ENCODE data around the gene ATF1. TPM values are rescaled to one million over a fixed set of nuclear protein-coding genes. Genes with fewer than 3 reads are reported as not detected.

Gene ATF1
- total RNA-seq, 4 donors from 2014 or later, result 10.0 to 19.4 (median 16.5) TPM

DNA sequence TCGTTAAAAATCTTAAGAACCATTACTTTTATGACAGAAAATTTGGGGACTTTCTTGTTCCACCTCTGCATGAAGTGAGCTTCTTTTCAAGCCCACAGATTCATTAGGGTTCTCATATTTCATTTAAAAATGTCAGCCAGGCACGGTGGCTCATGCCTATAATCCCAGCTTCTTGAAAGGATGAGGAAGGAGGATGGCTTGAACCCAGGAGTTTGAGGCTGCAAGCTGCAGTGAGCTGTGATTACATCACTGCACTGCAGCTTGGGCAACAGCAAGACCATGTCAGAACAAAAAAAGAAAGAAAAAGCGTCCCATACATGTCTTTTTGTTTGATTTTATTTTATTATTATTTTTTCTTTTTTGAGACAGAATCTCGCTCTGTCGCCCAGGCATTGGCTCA is 43.4 kb upstream of the ATF1 start:
- Histone ChIP-seq H3K36me3 (peaks cover 0 to 77% (median 32%) of the 10 kb centered on the region in 4 donors), H3K27me3 (no peaks in the 10 kb centered on the region), H3K4me1 (no peaks in the 10 kb centered on the region), H3K9me3 (no peaks in the 10 kb centered on the region), H3K27ac (no peak overlapping the region), H3K4me3 (no peak overlapping the region)
- TF ChIP-seq EP300 (IDR thresholded peaks at IDR 0.05; ENCODE audit: low read depth) (no peak), POLR2A (IDR thresholded peaks at IDR 0.05) (no peak), POLR2AphosphoS5 (IDR thresholded peaks at IDR 0.05) (no peak)
- TF ChIP-seq, protein P1, sequence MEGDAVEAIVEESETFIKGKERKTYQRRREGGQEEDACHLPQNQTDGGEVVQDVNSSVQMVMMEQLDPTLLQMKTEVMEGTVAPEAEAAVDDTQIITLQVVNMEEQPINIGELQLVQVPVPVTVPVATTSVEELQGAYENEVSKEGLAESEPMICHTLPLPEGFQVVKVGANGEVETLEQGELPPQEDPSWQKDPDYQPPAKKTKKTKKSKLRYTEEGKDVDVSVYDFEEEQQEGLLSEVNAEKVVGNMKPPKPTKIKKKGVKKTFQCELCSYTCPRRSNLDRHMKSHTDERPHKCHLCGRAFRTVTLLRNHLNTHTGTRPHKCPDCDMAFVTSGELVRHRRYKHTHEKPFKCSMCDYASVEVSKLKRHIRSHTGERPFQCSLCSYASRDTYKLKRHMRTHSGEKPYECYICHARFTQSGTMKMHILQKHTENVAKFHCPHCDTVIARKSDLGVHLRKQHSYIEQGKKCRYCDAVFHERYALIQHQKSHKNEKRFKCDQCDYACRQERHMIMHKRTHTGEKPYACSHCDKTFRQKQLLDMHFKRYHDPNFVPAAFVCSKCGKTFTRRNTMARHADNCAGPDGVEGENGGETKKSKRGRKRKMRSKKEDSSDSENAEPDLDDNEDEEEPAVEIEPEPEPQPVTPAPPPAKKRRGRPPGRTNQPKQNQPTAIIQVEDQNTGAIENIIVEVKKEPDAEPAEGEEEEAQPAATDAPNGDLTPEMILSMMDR (IDR thresholded peaks at IDR 0.05), result no peak
- DNase-seq, result no peak
- intact Hi-C loops (cut with DNase I; ENCODE audit: low total_unique reads), result no loop called here
- WGBS, 2 donors (ENCODE audit: low coverage in 1 of 2), result 88 to 89% methylated on average over 5 of the region's 5 CpGs
- in situ Hi-C loops (cut with MboI; ENCODE audit: low pct_ligation_motif_present in 1 of 4, low pct_unique_long_range_greater_than_20kb in 1 of 4, low sequenced_read_pairs in 3 of 4), result loop anchor here in 1 of 4 donors (25.0 kb wide), 1 partner anchor 283 kb away; no protein-coding TSS in a partner anchor

DNA sequence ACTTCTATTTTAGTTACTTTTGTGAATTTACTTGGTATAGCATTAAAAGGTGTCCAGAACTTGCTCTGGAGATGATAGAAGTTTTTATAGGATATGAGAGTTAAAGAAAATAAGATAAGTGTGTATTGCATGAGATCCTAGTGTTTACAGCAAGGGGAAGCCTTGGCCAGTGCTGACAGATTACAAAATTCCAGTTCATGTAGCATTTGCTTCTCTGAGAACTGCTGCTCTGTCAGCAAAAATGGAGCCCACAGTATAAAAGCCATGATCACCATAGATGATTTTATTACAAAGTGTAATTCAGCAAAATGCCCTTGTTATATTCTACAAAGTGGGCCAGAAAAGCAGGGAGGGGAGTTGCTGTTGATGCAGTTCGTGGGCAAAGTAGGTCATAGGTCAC is 40.0 kb upstream of the ATF1 start:
- H3K27me3 ChIP-seq, result no peaks in the 10 kb centered on the region
- no peak overlapping the region for H3K27ac ChIP-seq
- 54 to 60% methylated on average over 1 of the region's 1 CpG for WGBS, 2 donors (ENCODE audit: low coverage in 1 of 2)
- H3K36me3 ChIP-seq, result peaks cover 0 to 79% (median 30%) of the 10 kb centered on the region in 4 donors
- intact Hi-C loops (cut with DNase I; ENCODE audit: low total_unique reads) (no loop called here), in situ Hi-C loops (cut with MboI; ENCODE audit: low pct_ligation_motif_present in 1 of 4, low pct_unique_long_range_greater_than_20kb in 1 of 4, low sequenced_read_pairs in 3 of 4) (loop anchor here in 1 of 4 donors (25.0 kb wide), 1 partner anchor 287 kb away; no protein-coding TSS in a partner anchor)
- no peak for DNase-seq
- TF ChIP-seq EP300 (IDR thresholded peaks at IDR 0.05; ENCODE audit: low read depth) (no peak), POLR2A (IDR thresholded peaks at IDR 0.05) (no peak), POLR2AphosphoS5 (IDR thresholded peaks at IDR 0.05) (no peak)
- TF ChIP-seq, protein P1 (IDR thresholded peaks at IDR 0.05), result no peak
- no peaks in the 10 kb centered on the region for H3K4me1 ChIP-seq
- no peak overlapping the region for H3K4me3 ChIP-seq
- no peaks in the 10 kb centered on the region for H3K9me3 ChIP-seq

DNA sequence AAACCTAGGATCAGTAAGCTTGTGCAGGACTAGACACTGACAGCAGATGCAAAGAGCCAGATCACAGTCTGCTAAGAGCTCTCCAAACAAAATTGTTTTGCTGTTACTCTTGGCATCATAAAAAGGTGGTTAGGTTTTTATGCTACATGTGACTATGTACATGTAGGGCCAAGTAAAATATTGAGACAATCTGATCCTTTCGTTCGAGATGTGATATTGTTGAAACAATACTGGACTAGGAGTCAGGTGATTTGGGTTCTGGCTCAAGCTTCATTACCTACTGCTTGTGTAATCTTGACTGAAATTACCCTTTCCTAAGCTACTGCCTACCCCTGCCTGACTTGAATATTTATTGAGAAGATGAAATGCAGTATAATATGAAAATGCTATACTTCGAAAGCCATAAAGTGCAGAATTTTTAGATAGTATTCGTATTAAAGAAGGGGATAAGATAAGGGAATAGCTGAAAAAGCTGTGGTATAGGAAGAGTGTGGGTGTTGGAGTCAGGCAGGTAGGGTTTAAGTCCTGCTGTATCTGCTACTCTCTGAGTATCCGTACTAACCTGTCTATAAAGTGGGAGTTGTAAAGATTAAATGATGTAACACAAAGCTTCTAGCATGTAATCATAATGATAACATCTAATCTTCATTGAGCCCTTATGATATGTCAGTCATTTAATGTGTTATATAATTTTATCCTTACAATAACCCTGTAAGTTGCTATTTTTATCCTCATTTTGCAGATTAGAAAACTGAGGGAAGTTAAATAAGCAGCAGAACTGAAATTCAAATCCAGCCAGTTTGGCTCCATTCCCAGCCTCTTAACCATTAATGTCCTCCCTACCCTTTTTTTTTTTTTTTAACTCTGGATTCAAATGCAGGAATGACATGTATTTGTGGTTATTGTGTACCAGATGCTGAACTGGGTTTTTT is 38.6 kb upstream of the ATF1 start:
- Histone ChIP-seq H3K27ac (no peak overlapping the region), H3K36me3 (peaks cover 0 to 77% (median 29%) of the 10 kb centered on the region in 4 donors), H3K27me3 (no peaks in the 10 kb centered on the region), H3K4me1 (no peaks in the 10 kb centered on the region), H3K4me3 (no peak overlapping the region), H3K9me3 (no peaks in the 10 kb centered on the region)
- no peak for DNase-seq
- intact Hi-C loops (cut with DNase I; ENCODE audit: low total_unique reads) (no loop called here), in situ Hi-C loops (cut with MboI; ENCODE audit: low pct_ligation_motif_present in 1 of 4, low pct_unique_long_range_greater_than_20kb in 1 of 4, low sequenced_read_pairs in 3 of 4) (no loop called here)
- 73 to 83% methylated on average over 2 to 5 of the region's 5 CpGs for WGBS, 2 donors (ENCODE audit: low coverage in 1 of 2)
- no peak for TF ChIP-seq POLR2AphosphoS5 (IDR thresholded peaks at IDR 0.05)
- TF ChIP-seq EP300 (IDR thresholded peaks at IDR 0.05; ENCODE audit: low read depth), result no peak
- TF ChIP-seq, protein P1 (IDR thresholded peaks at IDR 0.05), result no peak
- TF ChIP-seq POLR2A (IDR thresholded peaks at IDR 0.05), result no peak

DNA sequence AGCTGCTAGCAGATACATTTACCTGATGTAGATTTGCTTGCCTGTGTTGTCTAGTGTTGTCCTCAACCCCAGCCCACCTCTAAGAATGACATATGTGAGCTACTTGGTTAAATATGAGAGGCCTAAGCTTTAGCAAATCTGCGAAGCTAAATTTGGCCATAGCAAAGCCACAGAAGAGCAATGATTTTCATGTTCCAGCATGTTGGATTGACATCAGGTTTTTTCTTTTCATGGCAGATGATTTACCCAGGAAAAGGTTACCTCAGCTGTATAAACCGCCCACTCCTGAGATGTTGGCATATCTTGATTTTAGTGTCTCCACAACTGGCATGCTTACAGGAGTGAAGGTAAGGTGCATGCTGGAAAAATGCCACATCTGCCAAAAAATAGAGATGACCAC is 36.4 kb upstream of the ATF1 start:
- TF ChIP-seq POLR2A (IDR thresholded peaks at IDR 0.05) (no peak), EP300 (IDR thresholded peaks at IDR 0.05; ENCODE audit: low read depth) (no peak), POLR2AphosphoS5 (IDR thresholded peaks at IDR 0.05) (no peak)
- TF ChIP-seq, protein P1 (IDR thresholded peaks at IDR 0.05), result no peak
- Histone ChIP-seq H3K9me3 (no peaks in the 10 kb centered on the region), H3K4me1 (no peaks in the 10 kb centered on the region), H3K4me3 (no peak overlapping the region), H3K36me3 (peaks cover 0 to 77% (median 25%) of the 10 kb centered on the region in 4 donors), H3K27me3 (no peaks in the 10 kb centered on the region), H3K27ac (no peak overlapping the region)
- no peak for DNase-seq
- 92 to 100% methylated on average over 1 to 2 of the region's 2 CpGs for WGBS, 2 donors (ENCODE audit: low coverage in 1 of 2)
- intact Hi-C loops (cut with DNase I; ENCODE audit: low total_unique reads), result no loop called here
- in situ Hi-C loops (cut with MboI; ENCODE audit: low pct_ligation_motif_present in 1 of 4, low pct_unique_long_range_greater_than_20kb in 1 of 4, low sequenced_read_pairs in 3 of 4), result no loop called here

Data from transverse colon (tissue), 4 donors.